GM15510 (cell line): ENCODE results near the gene EIF4E1B.

Source experiments
- POLR2A ChIP-seq: IDR thresholded peaks from 3 replicates; pipeline ENCODE4 v1.6.1; 2011; ENCODE audit warnings: borderline replicate concordance; ENCODE audit not compliant: insufficient read length; ENCODE audit errors: extremely low read depth

The EIF4E1B gene

GRCh38 chr5:176618783-176619182 is 11.7 kb upstream of the EIF4E1B start:
- TF ChIP-seq POLR2A, result no peak

GRCh38 chr5:176619203-176619568 is 11.3 kb upstream of the EIF4E1B start:
- TF ChIP-seq POLR2A, result no peak

- no peak for TF ChIP-seq POLR2A
These were observed 10.7 kb upstream of the EIF4E1B start for GRCh38 chr5:176619569-176620332.

- no peak for TF ChIP-seq POLR2A
These were observed 10.0 kb upstream of the EIF4E1B start for GRCh38 chr5:176620333-176620981.

- TF ChIP-seq POLR2A, result no peak
These were observed 8.8 kb upstream of the EIF4E1B start for GRCh38 chr5:176621661-176622079.

GRCh38 chr5:176624142-176624541 is 6.3 kb upstream of the EIF4E1B start:
- TF ChIP-seq POLR2A, result no peak

GRCh38 chr5:176624938-176625337 is 5.5 kb upstream of the EIF4E1B start:
- TF ChIP-seq POLR2A, result no peak

- TF ChIP-seq POLR2A, result no peak
These were observed 5.0 kb upstream of the EIF4E1B start for GRCh38 chr5:176625512-176625911.

- no peak for TF ChIP-seq POLR2A
These were observed 4.3 kb upstream of the EIF4E1B start for GRCh38 chr5:176625966-176626875.

- no peak for TF ChIP-seq POLR2A
These were observed 3.6 kb upstream of the EIF4E1B start for GRCh38 chr5:176626876-176627236.

GRCh38 chr5:176627582-176627981 is 2.9 kb upstream of the EIF4E1B start:
- TF ChIP-seq POLR2A, result no peak

- no peak for TF ChIP-seq POLR2A
These were observed 1.9 kb upstream of the EIF4E1B start for GRCh38 chr5:176628406-176629228.

GRCh38 chr5:176629317-176629852 is 1.1 kb upstream of the EIF4E1B start:
- no peak for TF ChIP-seq POLR2A

- TF ChIP-seq POLR2A, result no peak
These were observed 277 bp downstream of the EIF4E1B start for GRCh38 chr5:176630681-176631222.
